ENCODE data around the gene CD55.

Gene CD55

GRCh38 chr1:207331354-207332313, 10.2 kb downstream of the CD55 start:
- no peak for DNase-seq

DNA sequence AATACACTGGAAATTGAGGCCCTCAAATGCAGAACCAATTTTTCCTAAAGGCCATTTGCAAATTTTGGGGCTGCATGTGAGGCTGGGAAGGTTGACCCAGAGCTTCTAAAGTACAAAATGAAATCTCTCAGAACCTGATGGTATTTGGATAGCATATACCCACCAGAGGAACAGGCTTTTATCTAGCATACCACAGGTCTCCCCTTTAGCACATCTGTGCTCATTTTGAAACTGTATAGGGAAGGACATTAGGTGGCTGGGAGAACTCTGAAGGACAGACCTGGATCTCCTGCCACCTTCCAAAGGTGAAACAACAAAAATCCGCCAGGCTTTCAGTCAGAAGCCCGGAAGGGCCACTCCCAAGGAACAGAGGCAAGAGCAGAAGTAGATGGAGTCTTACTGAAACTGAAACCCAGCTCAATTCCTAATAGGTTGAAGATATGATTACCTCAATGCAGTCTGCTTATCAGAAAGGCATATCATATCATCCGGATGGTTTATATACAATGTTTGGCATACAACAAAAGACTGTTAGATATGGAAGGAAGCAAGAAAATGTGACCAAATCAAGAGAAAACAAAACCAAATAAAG, 11.6 kb downstream of the CD55 start:
- no peak for DNase-seq

DNA sequence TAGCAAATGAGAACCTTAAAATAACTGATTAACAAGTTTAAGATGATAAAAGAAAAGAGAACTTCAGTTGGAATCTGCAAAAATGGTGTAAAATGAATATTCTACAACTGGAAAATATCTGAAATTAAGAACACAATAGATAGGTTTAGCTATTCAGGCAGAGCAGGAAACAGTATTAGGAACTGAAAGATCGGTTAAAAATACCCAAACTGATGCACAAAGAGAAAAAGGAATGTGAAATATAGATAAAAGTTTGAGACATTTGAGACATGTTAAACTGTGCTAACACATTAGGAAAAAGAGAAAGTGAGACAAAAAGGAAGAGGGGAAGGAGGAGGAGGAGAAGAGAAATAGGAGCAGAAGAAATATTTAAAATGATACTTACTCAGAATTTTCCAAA, 12.1 kb downstream of the CD55 start:
- no peak for DNase-seq

DNA sequence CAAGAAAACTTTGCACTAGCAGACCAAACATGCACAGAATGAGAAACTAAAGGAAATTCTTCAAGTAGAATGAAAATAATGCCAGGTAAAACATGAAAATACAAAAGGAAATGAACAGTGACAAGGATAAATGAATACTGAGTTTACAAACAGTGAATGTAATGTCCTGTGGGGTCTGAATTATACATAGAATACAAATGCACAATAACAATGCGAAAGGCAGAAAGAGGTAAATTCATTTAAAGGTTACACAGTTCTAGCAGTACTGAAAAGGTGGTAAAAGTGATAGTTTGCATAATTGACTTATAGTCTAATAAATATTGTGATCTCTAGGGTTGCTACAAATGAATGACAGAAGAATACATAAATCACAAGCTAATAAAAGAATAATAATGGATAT, 12.9 kb downstream of the CD55 start:
- DNase-seq, result no peak

- DNase-seq, result no peak
Observed at GRCh38 chr1:207335138-207335537, 13.7 kb downstream of the CD55 start.

DNA sequence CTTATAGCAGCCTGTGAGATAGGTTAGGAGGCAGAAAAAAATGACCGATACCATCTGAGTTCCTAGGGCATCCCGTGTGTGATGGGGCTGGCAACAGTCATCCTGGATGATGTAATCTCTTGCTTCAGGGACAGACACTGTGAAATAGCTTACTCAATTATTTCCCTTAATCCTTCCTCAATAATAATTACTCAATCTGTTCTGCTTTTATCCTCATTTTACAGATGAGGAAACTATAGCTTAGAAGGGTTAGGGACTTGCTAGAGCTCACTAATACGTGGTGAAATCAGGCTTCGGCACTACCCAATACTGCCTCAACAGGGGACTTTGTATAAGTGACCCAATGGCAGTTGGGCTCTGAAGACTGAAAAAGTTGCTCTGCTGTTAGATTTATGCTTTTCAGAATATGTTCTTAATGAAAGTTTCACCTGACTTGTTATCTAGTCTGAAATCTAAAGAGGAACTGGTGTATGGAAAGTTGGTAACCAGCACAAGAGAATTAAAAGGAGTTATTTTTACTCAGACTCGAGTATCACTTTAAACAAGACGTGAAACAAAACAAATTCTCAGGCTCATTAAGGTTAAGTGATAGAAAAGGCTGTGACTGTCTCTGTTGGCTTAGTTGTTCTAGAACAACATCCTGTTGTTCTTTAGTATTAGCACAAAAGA, 14.4 kb downstream of the CD55 start:
- no peak for DNase-seq

DNA sequence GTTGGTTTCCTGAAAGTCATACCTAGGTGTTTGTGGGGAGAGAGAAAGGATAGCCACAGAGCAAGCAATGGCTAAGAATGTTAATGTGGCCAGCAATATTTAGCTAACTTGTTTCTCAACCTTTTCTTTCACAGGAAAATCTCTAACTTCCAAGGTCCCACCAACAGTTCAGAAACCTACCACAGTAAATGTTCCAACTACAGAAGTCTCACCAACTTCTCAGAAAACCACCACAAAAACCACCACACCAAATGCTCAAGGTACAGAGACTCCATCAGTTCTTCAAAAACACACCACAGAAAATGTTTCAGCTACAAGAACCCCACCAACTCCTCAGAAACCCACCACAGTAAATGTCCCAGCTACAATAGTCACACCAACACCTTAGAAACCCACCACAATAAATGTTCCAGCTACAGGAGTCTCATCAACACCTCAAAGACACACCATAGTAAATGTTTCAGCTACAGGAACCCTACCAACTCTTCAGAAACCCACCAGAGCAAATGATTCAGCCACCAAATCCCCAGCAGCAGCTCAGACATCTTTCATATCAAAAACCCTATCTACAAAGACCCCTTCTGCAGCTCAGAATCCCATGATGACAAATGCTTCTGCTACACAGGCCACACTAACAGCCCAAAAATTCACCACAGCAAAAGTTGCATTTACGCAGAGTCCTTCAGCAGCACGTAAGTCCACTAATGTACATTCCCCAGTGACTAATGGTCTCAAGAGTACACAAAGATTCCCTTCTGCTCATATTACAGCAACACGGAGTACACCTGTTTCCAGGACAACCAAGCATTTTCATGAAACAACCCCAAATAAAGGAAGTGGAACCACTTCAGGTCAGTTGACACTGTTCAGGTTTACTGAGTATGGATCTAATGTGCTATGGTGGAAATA, 15.3 kb downstream of the CD55 start:
- DNase-seq, result no peak

DNA sequence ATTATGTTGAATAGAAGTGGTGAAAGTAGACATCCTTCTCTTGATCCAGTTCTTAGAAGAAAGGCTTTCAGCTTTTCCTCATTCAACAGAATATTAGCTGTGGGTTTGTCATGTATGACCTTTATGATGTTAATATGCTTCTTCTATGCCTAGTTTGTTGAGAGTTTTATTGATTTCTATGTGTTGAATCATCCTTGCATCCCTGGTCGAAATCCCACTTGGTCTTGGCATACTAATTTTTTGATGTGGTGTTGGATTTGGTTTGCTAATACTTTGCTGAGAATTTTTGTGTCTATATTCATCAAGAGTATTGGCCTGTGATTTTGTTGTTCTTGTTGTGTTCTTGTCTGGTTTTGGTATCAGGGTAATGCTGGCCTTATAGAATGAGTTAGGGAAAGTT, 20.9 kb downstream of the CD55 start:
- no peak for DNase-seq

DNA sequence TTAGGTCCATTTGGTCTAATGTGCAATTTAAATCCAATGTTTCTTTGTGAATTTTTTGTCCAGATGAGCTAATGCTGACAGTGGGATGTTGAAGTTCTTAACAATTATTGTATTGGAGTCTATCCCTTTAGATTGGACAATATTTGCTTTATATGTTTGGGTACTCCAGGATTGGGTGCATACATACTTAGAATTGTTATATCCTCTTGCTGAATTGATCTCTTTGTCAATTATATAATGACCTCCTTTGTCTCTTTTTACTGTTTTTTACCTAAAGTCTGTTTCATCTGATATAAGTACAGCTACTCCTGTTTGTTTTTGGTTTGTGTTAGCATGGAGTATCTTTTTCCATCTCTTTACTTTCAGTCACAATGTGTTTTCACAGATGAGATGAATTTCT, 22.2 kb downstream of the CD55 start:
- no peak for DNase-seq

DNA sequence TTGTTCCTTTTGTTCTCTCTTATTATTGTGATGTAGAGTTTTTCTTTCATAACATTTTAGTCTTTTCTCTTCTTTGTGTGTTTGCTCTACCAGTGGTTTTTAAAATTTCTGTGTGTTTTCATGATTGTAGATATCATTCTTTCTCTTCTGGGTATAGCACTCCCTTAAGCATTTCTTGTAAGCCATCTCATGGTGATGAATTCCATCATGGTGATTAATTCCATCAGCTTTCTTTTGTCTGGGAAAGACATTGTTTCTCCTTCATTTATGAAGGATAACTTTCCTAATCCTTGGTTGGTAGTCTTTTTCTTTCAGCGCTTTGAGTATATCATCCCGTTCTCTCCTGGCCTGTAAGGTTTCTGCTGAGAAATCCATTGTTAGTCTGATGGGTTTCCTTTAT, 22.7 kb downstream of the CD55 start:
- DNase-seq, result no peak

DNA sequence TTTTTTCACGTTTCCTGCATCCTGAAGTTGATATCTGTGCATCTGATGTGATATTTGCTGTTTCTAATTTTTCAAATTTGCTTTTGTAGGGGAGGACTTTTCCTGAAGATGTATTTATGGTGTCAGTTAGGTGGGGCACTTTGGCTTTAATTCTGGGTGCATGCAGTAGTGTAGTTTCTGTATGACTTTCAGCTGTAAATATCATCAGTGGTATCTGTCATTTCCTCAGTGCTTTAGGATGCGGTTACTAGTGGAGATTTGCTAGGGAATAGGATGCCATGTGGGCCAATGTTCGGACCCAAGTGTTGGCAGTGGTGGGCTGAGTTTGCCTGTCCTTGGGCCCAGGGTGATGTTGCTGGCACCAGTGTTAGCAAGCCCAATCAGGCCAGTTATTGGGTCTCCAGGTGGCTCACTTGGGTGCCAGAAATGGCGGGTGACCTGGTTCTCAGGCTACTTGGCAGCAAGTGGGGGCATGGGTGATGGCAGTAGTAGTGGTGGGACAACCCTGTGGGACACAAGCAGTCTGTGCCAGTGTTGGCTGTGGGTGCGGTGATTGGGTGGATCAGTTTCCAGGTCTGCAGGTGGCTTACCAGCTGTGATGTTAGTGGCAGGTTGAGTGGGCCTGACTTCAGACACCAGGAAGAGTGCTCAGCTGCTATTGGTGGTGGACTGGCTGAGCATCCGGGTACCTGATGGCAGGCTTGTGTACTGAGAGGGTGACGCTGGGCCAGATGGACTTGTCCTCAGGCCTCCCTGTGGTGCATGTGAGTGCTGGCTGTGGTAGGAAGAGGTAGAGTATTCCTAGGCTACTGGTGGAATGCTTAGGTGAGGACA, 24.4 kb downstream of the CD55 start:
- no peak for DNase-seq

DNA sequence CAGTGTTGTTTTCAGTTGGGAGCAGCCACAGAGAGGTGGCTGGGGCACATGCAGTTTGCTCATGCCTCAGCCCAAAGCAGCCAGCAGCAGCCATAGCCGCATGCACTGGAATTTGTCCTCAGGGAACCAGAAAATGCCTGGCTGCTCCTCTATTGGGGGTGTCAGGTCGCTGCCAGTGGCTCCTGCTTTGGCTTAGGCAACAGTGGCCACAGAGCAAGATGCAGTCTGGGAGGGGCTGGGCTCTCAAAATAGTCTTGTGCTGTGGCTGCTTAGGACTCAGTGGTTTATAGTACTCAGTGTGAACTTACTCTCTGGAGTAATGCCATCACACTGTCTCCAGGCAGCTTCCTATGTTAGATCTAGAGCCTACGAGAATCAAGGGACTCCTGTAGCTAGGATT, 25.0 kb downstream of the CD55 start:
- DNase-seq, result no peak

DNA sequence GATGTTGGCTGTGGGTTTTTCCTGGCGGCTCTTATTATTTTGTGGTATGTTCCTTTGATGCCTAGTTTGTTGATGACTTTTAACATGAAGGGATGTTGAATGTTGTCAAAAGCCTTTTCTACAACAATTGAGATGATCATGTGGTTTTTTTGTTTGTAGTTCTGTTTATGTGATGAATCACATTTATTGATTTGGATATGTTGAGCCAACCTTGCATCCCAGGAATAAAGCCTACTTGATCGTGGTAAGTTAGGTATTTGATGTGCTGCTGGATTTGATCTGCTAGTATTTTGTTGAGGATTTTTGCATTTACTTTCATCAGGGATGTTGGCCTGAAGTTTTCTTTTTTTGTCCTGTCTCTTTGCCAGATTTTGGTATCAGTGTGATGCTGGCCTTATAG, 28.5 kb downstream of the CD55 start:
- no peak for DNase-seq

- no peak for DNase-seq
Observed at GRCh38 chr1:207352554-207352953, 31.1 kb downstream of the CD55 start.

- no peak for DNase-seq
Observed at GRCh38 chr1:207355060-207355459, 33.6 kb downstream of the CD55 start.

- no peak for DNase-seq
Observed at GRCh38 chr1:207355513-207356295, 34.2 kb downstream of the CD55 start.

DNA sequence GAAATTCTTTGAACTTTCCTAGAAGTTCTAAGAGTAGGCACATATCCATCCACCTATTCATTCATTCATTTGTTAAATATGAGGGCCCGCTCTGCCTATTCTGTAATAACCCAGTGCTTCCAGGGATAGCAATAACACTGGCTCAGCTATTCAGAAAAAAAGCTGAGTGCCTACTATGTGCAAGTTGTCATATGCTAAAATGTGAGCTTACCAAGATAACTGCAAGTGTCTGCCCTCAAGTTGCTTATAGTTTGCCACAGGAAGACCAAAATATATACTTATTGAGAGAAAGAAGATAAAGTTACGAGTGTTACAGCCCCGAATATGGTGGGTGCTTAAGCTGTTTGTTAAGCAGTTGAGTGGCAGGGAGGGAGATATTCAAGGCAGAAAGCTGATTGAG, 39.6 kb downstream of the CD55 start:
- DNase-seq, result no peak

GRCh38 chr1:207361889-207362288, 40.4 kb downstream of the CD55 start:
- DNase-seq, result no peak

DNA sequence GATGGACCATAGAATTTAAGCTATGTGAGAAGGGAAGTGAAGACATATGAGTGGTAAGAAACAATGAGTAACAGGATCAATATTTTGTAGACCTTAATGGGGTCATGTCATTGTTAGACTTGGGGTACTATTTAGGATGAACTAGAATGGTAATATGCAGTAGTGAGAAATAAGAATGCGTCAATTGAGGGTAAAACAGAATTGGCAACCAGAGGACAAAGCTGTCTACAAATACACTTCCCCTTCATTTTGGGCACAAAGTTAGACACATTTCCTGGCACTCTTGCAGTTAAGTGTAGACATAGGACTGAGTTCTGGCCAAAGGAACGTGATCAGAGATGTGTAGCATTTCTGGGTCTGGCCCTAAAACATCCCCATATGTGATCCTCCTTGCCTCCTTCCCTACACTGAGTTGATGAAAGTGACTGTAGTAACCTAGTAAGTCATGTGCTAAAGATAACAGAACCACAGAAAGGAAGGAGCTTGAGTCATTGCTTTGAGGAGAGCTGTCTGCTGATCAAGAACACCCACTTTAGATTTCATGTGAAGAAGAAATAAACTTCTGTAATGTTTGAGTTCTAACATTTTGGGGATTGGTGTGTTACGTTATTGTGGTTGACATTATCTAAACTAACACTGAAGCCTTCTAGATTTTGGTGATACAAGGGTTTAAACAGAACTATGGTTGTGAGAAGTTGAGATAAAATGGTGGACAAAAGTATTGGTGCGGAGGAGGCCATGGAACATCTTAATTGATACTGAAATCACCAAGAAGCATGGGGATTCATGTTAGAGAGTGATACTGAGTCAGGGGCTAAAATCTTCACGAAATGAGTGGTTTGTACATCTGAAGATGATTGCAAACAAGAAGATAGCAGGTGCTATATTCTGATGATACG, 41.7 kb downstream of the CD55 start:
- DNase-seq, result no peak

GRCh38 chr1:207363871-207364270, 42.4 kb downstream of the CD55 start:
- DNase-seq, result no peak
